Measurements from ENCODE around the gene PSAP.

PSAP gene

DNA sequence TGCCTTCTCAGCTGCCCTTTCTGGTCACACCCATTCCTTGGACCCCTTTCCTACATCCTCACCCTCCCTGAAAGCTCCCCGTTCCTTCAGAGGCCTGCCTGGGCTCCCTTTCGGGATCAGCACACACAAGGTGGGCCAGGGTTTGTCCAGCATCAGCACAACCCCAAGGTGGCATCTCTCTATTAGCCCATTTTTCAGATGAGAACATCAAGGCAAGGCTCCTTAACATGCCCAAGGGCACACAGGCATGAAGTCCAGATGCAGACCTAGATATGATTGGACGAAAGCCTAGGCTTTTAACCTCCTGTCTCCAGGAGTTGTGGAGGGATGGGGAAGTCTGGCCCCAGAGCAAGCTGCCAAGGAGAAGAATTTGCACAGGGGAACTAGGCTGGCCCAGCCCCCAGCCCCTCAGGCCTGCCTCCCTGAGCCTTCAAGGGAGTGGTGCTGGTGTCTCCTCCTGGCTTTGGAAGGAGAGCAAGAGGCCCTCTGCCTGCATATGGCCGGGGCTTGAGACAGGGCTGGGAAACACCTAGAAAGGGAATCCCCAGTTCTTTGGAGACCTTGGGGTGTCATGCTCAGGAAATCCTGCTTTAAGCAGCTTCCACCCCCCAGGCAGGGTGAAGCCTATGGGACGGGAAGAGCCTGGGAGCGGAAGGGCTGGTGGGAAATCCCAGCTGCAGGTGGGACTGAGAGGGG is 68.7 kb downstream of the PSAP start:
- DNase-seq = no peak

DNA sequence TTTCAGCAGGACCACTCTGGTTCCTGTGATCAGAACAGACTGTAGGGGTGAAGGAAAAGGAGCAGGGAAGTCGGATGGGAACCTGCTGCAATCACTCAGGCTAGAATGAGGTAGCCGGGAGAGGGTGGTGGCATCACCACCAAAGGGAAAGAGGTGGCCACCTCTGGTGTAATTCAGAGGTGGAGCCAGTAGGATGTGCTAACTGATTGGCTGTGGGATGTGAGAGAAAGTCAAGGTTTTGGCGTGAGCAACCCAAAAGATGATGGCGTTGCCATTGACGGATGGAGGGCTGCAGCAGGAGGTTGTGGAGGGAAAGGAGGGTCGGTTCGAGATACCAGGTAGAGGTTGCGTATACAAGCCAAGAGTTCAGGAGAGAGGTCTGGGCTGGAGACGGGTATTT is 70.3 kb downstream of the PSAP start:
- DNase-seq = no peak

DNA sequence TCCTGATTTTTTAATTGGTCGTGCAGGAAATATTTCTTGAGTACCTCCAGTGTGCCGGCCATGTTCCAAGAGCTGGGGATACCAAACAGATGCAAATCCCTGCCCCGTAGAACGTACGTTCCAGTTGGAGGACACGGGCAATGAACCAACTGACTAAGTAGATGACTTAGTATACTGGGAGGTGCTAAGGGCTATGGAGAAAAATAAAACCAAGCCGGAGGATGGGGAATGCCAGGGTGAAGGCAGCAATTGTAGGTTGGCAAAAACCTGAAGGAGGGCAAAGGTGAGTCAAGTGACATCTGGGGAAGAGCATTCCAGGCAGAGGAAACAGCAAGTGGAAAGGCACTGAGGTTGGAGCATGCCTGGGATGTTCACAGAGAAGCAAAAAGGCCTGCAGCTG is 70.9 kb downstream of the PSAP start:
- no peak for DNase-seq

DNA sequence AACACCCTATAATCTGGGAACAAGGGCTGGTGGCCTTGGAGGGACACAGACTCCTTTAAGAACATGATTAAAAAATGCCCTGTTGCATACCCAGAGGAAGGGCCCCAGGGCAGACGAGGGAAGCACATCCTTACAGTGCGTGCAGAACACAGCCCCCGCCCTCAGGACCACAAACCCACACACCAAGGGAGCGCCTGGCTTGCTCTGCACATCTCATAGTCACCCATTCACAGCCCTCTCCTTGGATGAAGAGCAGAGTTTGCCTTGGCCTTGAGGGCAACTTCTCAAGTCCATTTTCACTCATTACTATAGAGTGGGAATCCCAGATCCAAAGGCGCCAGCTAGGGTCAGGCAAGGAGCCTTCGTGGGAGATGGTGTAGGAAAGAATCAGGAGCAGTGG is 71.4 kb downstream of the PSAP start:
- DNase-seq = no peak

DNA sequence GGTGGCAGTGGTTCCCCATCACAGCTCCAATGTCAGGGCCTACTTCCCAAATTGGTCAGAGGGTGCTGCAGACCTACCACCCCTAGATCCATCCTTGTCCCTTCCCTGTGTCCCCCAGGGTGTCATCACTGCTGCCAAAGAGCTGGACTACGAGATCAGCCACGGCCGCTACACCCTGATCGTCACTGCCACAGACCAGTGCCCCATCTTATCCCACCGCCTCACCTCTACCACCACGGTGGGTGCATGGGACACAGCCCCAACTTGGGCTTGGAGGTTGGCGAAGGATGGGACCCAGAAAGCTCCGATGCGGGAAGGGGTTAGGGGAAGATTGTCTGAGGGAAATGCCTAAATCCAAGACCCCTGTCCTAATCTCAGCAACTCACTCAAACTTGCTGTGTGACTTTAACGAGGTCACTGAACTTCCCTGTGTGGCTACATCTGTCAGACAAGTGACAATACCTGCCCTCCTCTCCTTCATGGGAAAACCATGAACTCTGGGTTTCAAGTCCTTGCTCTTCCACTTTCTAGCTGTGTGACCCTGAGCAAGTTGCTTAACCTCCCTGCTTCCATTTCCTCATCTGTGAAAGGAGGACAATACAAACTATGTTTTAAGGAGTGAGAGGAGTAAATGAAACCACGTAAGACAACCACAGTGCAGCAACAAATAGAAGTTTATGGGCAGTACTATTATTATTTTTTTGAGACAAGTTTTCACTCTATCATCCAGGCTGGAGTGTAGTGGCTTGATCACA is 72.8 kb downstream of the PSAP start:
- DNase-seq = no peak

- DNase-seq = no peak
Measured at GRCh38 chr10:71777213-71777985, 73.7 kb downstream of the PSAP start.

DNA sequence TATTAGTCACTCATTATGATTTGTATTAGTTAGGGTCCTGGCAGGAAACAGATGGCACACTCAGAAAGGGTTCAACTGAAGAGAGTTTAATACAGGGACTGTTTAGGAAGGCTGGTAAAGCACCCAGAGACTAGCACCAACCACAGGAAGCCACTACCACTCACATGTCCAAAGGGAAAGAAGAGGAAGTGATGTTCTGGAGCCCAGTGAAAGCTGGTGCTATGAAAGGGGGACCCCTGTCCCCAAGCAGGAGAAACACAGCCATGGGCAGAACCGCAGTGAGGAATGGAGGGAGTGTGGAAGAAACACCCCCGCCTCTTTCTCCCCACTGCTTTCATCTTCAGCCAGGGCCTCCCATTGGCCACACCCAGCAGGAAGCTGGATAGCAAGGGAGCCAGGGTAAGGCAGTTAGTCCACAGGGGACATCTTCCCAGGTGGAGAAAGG is 74.5 kb downstream of the PSAP start:
- no peak for DNase-seq

GRCh38 chr10:71774916-71775702 is 75.9 kb downstream of the PSAP start:
- DNase-seq = no peak

DNA sequence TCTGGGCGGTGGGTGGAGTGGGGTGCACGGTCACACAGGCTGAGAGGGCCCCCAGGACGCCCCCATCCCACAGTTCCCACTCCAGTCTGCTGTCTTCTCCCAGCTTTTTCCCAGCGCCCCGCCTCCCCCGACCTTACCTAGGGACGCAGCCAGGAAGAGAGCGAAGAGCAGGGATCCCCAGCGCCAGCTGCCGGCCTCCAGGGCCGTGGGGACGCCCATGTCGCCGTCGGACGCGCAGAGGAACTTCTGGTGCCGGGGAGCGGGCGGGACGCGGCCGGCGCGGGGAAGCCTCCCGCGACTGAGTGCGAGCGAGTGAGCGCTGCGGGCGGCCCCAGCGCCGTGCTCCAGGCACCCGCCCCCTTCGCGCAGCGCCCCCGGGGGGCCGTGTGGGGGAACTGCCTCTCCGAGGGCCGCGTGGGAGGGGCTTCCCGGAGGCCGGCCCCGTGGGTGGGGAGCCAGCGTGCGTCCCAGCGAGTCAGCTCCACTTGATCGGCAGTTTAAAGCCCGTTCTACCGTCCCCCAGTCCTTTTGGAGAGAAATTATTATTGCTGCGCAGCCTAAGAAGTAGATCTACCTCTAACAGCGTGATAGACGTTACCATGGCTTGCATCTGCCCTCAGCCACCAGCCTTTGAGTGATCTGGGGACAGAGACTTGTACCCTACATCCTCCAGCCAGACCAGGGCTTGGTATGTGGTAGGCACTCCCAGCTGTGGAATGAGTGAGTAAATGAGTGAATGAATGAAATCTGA is 77.7 kb downstream of the PSAP start, which contains the start of gene VSIR:
VSIR (minus strand) TSS at position 300 of the 751 bp plus-strand sequence; CDS start at position 219, 81 bp downstream.
- DNase-seq = peak; percentile 53

DNA sequence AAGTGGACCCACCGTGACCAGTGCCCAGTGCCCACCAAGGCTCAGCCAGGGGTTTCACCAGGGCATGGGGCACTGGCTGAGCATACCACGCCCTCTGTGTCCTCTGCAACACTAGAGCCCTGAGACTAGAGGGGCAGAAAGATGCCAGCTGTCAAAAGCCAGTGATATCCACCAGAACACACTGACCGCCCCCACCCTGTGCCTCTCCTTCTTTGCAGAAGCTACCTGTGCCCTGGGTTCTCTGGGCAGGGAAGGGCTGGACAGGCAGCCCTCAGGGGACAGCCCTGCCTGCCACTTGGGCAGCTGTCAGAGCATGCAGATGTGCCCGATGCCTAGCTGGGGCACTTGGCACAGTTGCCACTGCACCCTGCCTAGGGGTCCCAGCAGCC is 78.2 kb downstream of the PSAP start:
- DNase-seq = no peak

DNA sequence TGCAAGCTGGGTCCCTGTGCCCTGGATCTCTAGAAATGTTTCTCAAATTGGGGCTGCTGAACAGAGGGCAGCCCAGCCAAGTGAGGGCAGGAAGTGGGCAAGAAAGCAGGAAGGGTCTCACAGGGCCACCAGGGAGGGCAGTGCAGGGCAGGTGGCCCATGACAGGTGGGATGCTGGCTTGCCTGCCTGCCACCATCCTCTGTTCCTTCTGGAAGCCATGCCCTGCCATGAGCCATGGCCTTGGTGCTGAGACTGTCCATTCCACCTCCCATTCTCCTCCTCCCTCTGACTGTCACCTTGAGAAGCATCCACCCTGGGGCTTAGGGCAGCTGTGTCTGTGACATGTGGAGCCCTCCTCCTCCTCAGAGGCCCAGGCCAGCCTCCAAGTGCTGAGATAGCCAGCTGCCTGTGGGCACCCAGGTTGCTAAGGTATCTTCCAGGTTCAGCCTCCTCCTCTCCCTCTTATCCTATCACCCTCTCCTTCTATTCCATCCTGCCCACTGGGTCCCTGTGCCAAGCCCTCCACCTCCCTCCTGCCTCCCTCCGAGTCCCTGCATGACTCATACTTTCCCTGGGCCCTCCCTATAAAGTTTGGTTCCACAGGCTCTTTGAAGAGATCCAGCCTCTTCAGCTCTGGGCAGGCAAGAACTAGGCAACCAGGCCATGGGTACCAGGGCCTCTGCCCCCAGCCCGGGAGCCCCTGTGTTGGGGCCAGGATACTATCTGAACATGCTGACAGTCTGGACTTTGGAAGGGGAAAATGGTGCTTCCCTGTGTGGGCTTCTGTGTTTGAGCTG is 79.0 kb downstream of the PSAP start:
- no peak for DNase-seq

- no peak for DNase-seq
Measured at GRCh38 chr10:71771204-71771603, 79.8 kb downstream of the PSAP start.

DNA sequence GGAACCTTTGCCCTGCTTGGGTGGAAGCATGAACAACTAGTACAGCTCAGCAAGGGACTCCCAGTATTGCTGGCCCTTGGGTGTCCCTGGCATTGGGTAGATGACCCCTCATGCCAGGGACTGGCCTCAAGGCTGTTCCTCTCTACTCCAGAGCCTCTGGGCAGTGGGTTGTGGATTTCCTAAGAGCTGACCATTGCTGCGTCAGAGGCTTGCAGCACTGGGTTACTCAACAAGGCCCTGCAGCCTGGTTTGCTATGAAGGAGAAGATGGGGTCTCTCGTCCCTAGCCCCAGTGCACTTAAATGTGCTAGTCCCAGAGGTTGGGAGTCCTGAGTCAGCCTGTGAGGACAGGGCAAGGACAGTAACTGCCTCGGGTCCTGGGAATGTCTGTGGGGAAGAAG is 80.3 kb downstream of the PSAP start:
- no peak for DNase-seq

DNA sequence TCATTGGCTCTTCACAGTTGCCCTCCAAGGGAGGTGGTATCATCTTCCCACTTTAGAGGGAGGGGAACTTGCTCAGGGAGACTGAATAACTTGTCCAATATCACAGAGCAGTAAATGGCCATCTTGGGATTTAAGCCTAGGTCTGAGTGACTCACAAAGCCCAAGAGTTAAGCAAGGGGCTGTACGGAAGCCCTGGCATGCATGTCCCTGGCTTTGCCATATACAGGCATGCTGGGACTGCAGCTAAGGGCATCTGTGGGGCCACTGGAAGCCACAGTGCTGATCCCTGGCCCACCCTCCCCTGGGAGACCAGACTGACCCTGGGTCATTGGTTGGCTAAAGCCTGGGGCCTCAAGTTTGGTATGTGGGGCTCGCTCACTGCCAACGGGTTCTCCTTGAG is 80.8 kb downstream of the PSAP start:
- DNase-seq = no peak

DNA sequence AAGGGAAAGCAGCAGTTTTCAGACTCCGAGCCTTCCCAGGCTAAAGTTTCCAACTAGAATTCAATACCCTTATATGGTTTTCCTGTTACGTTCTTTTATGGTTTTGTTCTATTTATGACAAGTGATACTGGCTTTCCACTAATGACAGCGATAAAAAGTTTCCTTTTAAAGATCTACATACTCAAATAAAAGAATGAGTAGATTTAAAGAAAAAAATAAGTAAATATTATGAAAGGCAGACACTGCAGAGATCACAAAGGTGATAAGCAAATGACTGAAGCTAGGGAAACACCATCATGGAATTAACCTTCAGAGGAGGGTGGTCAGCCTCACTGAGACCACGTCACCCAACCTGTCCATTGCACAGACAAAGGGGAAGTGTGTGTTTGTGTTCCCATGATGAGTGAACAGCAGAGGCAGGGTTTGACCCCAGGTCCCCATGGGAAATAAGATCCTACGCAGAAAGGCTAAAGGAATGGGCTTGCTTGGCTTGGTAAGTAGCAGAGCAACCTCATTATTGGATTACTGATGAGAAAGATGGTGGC is 81.7 kb downstream of the PSAP start:
- DNase-seq = no peak

GRCh38 chr10:71767420-71768035 is 83.5 kb downstream of the PSAP start:
- DNase-seq = no peak

GRCh38 chr10:71766717-71767419 is 84.2 kb downstream of the PSAP start:
- no peak for DNase-seq

Measured in NCI-H1105 (cell line).